A549 (cell line): Measurements from ENCODE around the gene ZBED4.

Source experiments
- CTCF ChIP-seq: fragments of >200 bp; sonication (Bioruptor Twin); formaldehyde crosslinking; IDR thresholded peaks from 3 replicates; pipeline ENCODE4 v1.5.1; 2016
- POLR2A ChIP-seq: IDR thresholded peaks from 2 replicates; pipeline ENCODE4 v1.6.1; 2012; ENCODE audit warnings: mild to moderate bottlenecking, low read length

DNA sequence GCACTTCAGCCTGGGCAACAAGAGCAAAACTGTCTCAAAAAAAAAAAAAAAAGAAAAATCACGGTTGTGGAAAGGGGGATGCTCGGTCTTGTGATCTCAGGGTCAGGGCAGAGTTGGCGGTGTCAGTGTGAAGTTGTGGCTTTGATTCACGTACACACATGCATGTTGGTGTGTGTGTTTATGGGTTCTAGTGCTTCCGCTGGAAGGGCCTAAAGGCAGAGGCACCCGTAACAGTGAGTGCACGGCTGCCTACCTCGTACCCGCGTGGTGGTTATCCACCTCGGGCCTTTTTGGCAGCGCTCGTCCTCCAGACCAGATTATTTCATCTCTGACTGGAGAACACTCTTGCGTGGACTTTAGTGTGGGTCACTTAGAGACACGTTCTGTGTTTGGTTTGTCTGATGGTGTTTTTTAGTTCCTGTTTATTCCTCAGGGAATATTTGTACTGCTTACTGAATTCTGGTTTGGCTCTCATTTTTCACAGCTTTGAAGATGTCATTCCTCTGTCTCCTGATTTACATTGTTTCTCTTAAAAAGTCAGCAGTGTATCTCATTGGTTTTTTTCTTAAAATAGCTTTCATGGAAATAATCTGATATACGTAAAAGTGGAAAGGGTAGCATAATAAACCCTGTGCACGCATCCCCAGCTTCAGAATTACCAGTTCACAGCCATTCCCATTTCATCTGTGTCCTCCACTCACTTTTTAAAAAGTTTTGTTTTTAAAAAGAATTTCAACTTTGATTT is 15.6 kb downstream of the ZBED4 start:
- TF ChIP-seq CTCF (no peak), POLR2A (no peak)
